Measurements from ENCODE around the gene OR8D1. TPM values are rescaled to one million over a fixed set of nuclear protein-coding genes. Genes with fewer than 3 reads are reported as not detected.

Gene OR8D1
- total RNA-seq, 1 experiment from 2014 or later, result not detected

DNA sequence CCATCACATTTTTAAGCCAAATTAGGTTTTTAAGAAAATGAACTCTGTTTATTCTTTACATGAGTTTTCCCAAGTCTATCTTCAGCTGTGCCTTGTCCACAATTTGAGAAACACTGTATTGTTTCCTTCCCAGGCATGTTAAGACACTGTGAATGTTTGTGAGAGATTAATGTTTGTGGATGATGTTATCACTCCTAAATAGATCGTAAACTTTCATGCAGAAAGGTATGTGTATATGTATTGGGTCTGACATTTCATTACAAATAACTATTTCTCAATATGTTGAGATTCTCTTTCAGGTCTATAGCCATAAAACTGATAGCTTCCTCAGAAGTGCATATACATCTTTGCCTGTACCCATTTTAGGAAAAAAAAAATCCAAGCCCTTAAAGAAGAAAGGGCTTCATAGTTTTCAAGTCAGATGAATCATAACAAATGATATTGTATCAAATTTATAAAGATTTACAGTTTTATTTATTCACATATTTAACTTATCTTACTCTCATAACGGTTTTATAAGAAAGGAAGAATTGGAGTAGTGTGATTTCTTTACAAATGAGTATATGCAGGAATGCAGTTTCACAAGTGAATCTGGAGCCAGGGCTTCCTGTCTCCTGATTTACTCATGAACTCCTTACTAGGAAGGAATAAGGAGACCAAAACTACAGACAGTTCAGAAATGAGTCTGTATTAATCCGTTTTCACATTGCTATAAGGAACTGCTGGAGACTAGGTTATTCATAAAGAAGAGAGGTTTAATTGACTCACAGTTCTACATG is 11.2 kb downstream of the OR8D1 start:
- in situ Hi-C loops (cut with HindIII; ENCODE audit: low pct_unique_long_range_greater_than_20kb, low sequenced_read_pairs), result no loop called here
- H3K9me3 ChIP-seq (ENCODE audit: control insufficient read depth, insufficient read depth, low read depth, low read length), result no peaks in the 10 kb centered on the region
- ChIA-PET POLR2A (no interaction called here), CTCF (no interaction called here)
- no peaks in the 10 kb centered on the region for H3K36me3 ChIP-seq (ENCODE audit: control insufficient read depth, insufficient read depth, low read length)
- no TSS peak for BruUV-seq (replicated peaks)
- no peak for DNase-seq (ENCODE audit: low read depth, low spot score)
- intact Hi-C loops (cut with micrococcal nuclease; ENCODE audit: unreplicated experiment), result no loop called here
- TF ChIP-seq SIN3A (IDR thresholded peaks at IDR 0.05; ENCODE audit: borderline replicate concordance, insufficient read depth, low read depth, low read length), result no peak
- TF ChIP-seq, protein P1, sequence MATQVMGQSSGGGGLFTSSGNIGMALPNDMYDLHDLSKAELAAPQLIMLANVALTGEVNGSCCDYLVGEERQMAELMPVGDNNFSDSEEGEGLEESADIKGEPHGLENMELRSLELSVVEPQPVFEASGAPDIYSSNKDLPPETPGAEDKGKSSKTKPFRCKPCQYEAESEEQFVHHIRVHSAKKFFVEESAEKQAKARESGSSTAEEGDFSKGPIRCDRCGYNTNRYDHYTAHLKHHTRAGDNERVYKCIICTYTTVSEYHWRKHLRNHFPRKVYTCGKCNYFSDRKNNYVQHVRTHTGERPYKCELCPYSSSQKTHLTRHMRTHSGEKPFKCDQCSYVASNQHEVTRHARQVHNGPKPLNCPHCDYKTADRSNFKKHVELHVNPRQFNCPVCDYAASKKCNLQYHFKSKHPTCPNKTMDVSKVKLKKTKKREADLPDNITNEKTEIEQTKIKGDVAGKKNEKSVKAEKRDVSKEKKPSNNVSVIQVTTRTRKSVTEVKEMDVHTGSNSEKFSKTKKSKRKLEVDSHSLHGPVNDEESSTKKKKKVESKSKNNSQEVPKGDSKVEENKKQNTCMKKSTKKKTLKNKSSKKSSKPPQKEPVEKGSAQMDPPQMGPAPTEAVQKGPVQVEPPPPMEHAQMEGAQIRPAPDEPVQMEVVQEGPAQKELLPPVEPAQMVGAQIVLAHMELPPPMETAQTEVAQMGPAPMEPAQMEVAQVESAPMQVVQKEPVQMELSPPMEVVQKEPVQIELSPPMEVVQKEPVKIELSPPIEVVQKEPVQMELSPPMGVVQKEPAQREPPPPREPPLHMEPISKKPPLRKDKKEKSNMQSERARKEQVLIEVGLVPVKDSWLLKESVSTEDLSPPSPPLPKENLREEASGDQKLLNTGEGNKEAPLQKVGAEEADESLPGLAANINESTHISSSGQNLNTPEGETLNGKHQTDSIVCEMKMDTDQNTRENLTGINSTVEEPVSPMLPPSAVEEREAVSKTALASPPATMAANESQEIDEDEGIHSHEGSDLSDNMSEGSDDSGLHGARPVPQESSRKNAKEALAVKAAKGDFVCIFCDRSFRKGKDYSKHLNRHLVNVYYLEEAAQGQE (IDR thresholded peaks at IDR 0.05; ENCODE audit: insufficient read depth in 1 of 2, low read depth in 2 of 2, low read length in 1 of 2), result no peak
- no peaks in the 10 kb centered on the region for H3K4me1 ChIP-seq (ENCODE audit: control insufficient read depth, insufficient read depth, low read length)
- no peak overlapping the region for H3K4me3 ChIP-seq (ENCODE audit: low read depth in 2 of 2, low read length in 2 of 2)
- ATAC-seq, result no peak
- H3K27me3 ChIP-seq (ENCODE audit: control insufficient read depth, insufficient read depth, low read length), result no peaks in the 10 kb centered on the region
- no peak overlapping the region for H3K27ac ChIP-seq (ENCODE audit: low read length)

DNA sequence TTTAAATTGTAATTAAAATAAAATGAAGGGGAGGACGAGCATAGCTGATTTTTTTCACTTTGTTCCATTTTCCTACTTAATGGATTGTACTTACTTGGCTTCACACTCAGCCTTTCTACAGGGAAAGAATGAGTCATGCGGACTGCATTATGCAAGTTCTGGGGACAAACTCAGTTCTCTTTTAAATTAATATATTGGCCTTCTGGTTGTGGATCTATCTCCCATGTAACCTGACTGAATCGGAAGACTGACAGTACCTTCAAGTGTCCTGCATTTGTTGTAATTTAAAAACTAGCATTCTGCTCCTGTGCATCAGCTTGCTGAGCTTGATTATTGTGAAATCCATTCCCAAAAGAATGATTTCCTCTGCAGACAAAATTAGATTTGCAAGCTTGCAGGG is 12.2 kb downstream of the OR8D1 start:
- Histone ChIP-seq H3K4me3 (ENCODE audit: low read depth in 2 of 2, low read length in 2 of 2) (no peak overlapping the region), H3K27ac (ENCODE audit: low read length) (no peak overlapping the region), H3K9me3 (ENCODE audit: control insufficient read depth, insufficient read depth, low read depth, low read length) (no peaks in the 10 kb centered on the region), H3K27me3 (ENCODE audit: control insufficient read depth, insufficient read depth, low read length) (no peaks in the 10 kb centered on the region), H3K36me3 (ENCODE audit: control insufficient read depth, insufficient read depth, low read length) (no peaks in the 10 kb centered on the region), H3K4me1 (ENCODE audit: control insufficient read depth, insufficient read depth, low read length) (no peaks in the 10 kb centered on the region)
- intact Hi-C loops (cut with micrococcal nuclease; ENCODE audit: unreplicated experiment) (no loop called here), in situ Hi-C loops (cut with HindIII; ENCODE audit: low pct_unique_long_range_greater_than_20kb, low sequenced_read_pairs) (no loop called here)
- TF ChIP-seq TCF7L2 (IDR thresholded peaks at IDR 0.05; ENCODE audit: low read depth, low read length) (no peak), SIN3A (IDR thresholded peaks at IDR 0.05; ENCODE audit: borderline replicate concordance, insufficient read depth, low read depth, low read length) (no peak), POLR2AphosphoS5 (IDR thresholded peaks at IDR 0.05; ENCODE audit: low read depth, low read length) (no peak)
- TF ChIP-seq, protein P2, sequence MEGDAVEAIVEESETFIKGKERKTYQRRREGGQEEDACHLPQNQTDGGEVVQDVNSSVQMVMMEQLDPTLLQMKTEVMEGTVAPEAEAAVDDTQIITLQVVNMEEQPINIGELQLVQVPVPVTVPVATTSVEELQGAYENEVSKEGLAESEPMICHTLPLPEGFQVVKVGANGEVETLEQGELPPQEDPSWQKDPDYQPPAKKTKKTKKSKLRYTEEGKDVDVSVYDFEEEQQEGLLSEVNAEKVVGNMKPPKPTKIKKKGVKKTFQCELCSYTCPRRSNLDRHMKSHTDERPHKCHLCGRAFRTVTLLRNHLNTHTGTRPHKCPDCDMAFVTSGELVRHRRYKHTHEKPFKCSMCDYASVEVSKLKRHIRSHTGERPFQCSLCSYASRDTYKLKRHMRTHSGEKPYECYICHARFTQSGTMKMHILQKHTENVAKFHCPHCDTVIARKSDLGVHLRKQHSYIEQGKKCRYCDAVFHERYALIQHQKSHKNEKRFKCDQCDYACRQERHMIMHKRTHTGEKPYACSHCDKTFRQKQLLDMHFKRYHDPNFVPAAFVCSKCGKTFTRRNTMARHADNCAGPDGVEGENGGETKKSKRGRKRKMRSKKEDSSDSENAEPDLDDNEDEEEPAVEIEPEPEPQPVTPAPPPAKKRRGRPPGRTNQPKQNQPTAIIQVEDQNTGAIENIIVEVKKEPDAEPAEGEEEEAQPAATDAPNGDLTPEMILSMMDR (IDR thresholded peaks at IDR 0.05), result no peak
- TF ChIP-seq, protein P1 (IDR thresholded peaks at IDR 0.05; ENCODE audit: insufficient read depth in 1 of 2, low read depth in 2 of 2, low read length in 1 of 2), result no peak
- CTCF ChIA-PET, result no interaction called here
- DNase-seq (ENCODE audit: low read depth, low spot score) (no peak), ATAC-seq (no peak)
- BruUV-seq (replicated peaks), result no TSS peak
- POLR2A ChIA-PET, result no interaction called here
